HepG2 (cell line): Measurements from ENCODE around the gene ACACA. TPM values are rescaled to one million over a fixed set of nuclear protein-coding genes. Genes with fewer than 3 reads are reported as not detected.

Source experiments
- AGO2 ChIP-seq: fragments of 200-400 bp; formaldehyde crosslinking; optimal IDR thresholded peaks from 2 replicates; pipeline ENCODE3; 2017; ENCODE audit warnings: mild to moderate bottlenecking, low read depth, low read length, moderate library complexity
- ETV5 ChIP-seq: IDR thresholded peaks from 2 replicates; pipeline ENCODE4 v1.6.1; 2018; ENCODE audit warnings: missing biosample characterization, missing genetic modification reagents, inconsistent platforms, borderline replicate concordance
- FOSL1 ChIP-seq: sonication (generic); formaldehyde crosslinking; IDR thresholded peaks from 2 replicates; pipeline ENCODE4 v1.9.0; 2021; ENCODE audit warnings: missing genetic modification reagents, borderline replicate concordance
- KIAA2018 ChIP-seq: sonication (generic); formaldehyde crosslinking; IDR thresholded peaks from 2 replicates; pipeline ENCODE4 v1.5.0; 2020; ENCODE audit warnings: mild to moderate bottlenecking, missing genetic modification reagents, borderline replicate concordance
- NCOA1 ChIP-seq: sonication (generic); formaldehyde crosslinking; IDR thresholded peaks from 2 replicates; pipeline ENCODE4 v1.9.0; 2021; ENCODE audit warnings: missing genetic modification reagents
- NR2C2 ChIP-seq: sonication (generic); formaldehyde crosslinking; IDR thresholded peaks from 2 replicates; pipeline ENCODE4 v1.4.0; 2020; ENCODE audit warnings: missing genetic modification reagents, mild to moderate bottlenecking, moderate library complexity, borderline replicate concordance
- RFX5 ChIP-seq: IDR thresholded peaks from 2 replicates; pipeline ENCODE4 v1.6.1; 2011; ENCODE audit warnings: low read depth, low read length, improper control_type of control experiment
- SMARCC2 ChIP-seq: fragments of 450-650 bp; IDR thresholded peaks from 2 replicates; pipeline ENCODE4 v1.6.1; 2017; ENCODE audit warnings: antibody characterized with exemption, mild to moderate bottlenecking
- STAG1 ChIP-seq: sonication (generic); formaldehyde crosslinking; IDR thresholded peaks from 2 replicates; pipeline ENCODE4 v1.4.0; 2020; ENCODE audit warnings: missing genetic modification reagents
- TCF7L2 ChIP-seq: IDR thresholded peaks from 2 replicates; pipeline ENCODE4 v1.6.1; 2011; ENCODE audit warnings: mild to moderate bottlenecking, low read depth, low read length, moderate library complexity
- TERF1 ChIP-seq: sonication (generic); formaldehyde crosslinking; IDR thresholded peaks from 2 replicates; pipeline ENCODE4 v1.8.0; 2022; ENCODE audit warnings: mild to moderate bottlenecking, missing genetic modification reagents, moderate library complexity
- ZNF274 ChIP-seq: sonication (generic); formaldehyde crosslinking; IDR thresholded peaks from 2 replicates; pipeline ENCODE4 v1.5.1; 2020; ENCODE audit warnings: mild to moderate bottlenecking, missing genetic modification reagents
- ZNF460 ChIP-seq: sonication (generic); formaldehyde crosslinking; IDR thresholded peaks from 2 replicates; pipeline ENCODE4 v1.5.1; 2020; ENCODE audit warnings: missing genetic modification reagents, mild to moderate bottlenecking, borderline replicate concordance
- ZNF512 ChIP-seq: sonication (generic); formaldehyde crosslinking; IDR thresholded peaks from 2 replicates; pipeline ENCODE4 v1.4.0; 2020; ENCODE audit warnings: mild to moderate bottlenecking, missing genetic modification reagents
- ZNF724P ChIP-seq: sonication (generic); formaldehyde crosslinking; IDR thresholded peaks from 2 replicates; pipeline ENCODE4 v1.8.0; 2022; ENCODE audit warnings: missing genetic modification reagents, borderline replicate concordance
- ZNF781 ChIP-seq: sonication (generic); formaldehyde crosslinking; IDR thresholded peaks from 2 replicates; pipeline ENCODE4 v1.5.1; 2020; ENCODE audit warnings: borderline replicate concordance, mild to moderate bottlenecking, missing genetic modification reagents; ENCODE audit errors: not compliant biosample characterization
- polyA plus RNA-seq, 8 experiments: library from polyadenylated mRNA; depleted of rRNA in 3 of 8; stranded (reverse) in 7 of 8; unstranded in 1 of 8; fragments of >200 nt; fragmentation: Illumina TruSeq in 4 of 8; extraction: Trizol in 4 of 8; gene quantifications; 2 replicates each; pipeline versions ENCODE4 v1.2.1 to v1.2.3, GENCODE V29; 2011 to 2016; ENCODE audit warnings: low read depth in 4 of 8, missing spikeins in 1 of 8, mixed read lengths in 1 of 8; ENCODE audit not compliant: insufficient read depth in 1 of 8
- total RNA-seq, 5 experiments: library from RNA; depleted of rRNA; stranded (reverse); fragments of >200 nt; fragmentation: Illumina TruSeq; extraction: Trizol; gene quantifications; 2 replicates each; pipeline ENCODE4 v1.2.3, GENCODE V29; 2016; ENCODE audit warnings: low read depth in 1 of 5

ACACA gene
- total and polyA plus RNA-seq, 2 of the 13 experiments (the other 11 are each of a cell fraction or from before 2014, with no cell fraction given): 39.2 to 47.2 TPM

GRCh38 chr17:37406635-37407461 lies at the start of gene ACACA, which contains the start of gene TADA2A (continued):
- TF ChIP-seq KIAA2018 (CRISPR knock-in tag) (no peak), NR2C2 (CRISPR knock-in tag) (0 out of 2 replicates have a peak, but pooled peaks have one; percentile 30), ZNF274 (no peak), ZNF460 (CRISPR knock-in tag) (no peak), NCOA1 (no peak), ZNF512 (peak; percentile 54; the same call in 1 of the 2 replicates), ZNF724P (CRISPR knock-in tag) (0 out of 2 replicates have a peak, but pooled peaks have one; percentile 85), TERF1 (CRISPR knock-in tag) (no peak), ETV5 (CRISPR knock-in tag) (0 out of 2 replicates have a peak, but pooled peaks have one; percentile 15), RFX5 (0 out of 2 replicates have a peak, but pooled peaks have one; percentile 27), ZNF781 (peak; percentile 60), STAG1 (CRISPR knock-in tag) (no peak), AGO2 (peak; percentile 55), FOSL1 (CRISPR knock-in tag) (no peak; the same call in 1 of the 2 replicates), TCF7L2 (no peak), SMARCC2 (no peak)
